ENCODE measurements around the gene CARTPT. TPM values are rescaled to one million over a fixed set of nuclear protein-coding genes. Genes with fewer than 3 reads are reported as not detected.

CARTPT gene
- total and polyA plus RNA-seq, 2 donors from 2014 or later = not detected

GRCh38 chr5:71680510-71680909 is 38.6 kb upstream of the CARTPT start:
- no peaks in the 10 kb centered on the region for H3K9me3 ChIP-seq (ENCODE audit: control insufficient read depth in 2 of 3, insufficient read depth in 1 of 3, low read length in 3 of 3)
- no peak overlapping the region for H3K4me3 ChIP-seq (ENCODE audit: low read length in 3 of 3)
- intact Hi-C loops (cut with DNase I) = no loop called here
- no peak for DNase-seq
- H3K36me3 ChIP-seq (ENCODE audit: control insufficient read depth in 2 of 3, insufficient read depth in 3 of 3, low read length in 3 of 3) = no peaks in the 10 kb centered on the region
- TF ChIP-seq, protein P1, sequence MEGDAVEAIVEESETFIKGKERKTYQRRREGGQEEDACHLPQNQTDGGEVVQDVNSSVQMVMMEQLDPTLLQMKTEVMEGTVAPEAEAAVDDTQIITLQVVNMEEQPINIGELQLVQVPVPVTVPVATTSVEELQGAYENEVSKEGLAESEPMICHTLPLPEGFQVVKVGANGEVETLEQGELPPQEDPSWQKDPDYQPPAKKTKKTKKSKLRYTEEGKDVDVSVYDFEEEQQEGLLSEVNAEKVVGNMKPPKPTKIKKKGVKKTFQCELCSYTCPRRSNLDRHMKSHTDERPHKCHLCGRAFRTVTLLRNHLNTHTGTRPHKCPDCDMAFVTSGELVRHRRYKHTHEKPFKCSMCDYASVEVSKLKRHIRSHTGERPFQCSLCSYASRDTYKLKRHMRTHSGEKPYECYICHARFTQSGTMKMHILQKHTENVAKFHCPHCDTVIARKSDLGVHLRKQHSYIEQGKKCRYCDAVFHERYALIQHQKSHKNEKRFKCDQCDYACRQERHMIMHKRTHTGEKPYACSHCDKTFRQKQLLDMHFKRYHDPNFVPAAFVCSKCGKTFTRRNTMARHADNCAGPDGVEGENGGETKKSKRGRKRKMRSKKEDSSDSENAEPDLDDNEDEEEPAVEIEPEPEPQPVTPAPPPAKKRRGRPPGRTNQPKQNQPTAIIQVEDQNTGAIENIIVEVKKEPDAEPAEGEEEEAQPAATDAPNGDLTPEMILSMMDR (IDR thresholded peaks at IDR 0.05; ENCODE audit: borderline replicate concordance, extremely low read depth, insufficient read depth) = no peak
- H3K4me1 ChIP-seq (ENCODE audit: control insufficient read depth in 2 of 3, insufficient read depth in 2 of 3, low read depth in 1 of 3, low read length in 3 of 3) = no peaks in the 10 kb centered on the region
- FAIRE-seq = no peak
- H3K9ac ChIP-seq (ENCODE audit: low read length in 3 of 3) = no peak overlapping the region
- H3K27me3 ChIP-seq (ENCODE audit: control insufficient read depth, insufficient read depth, low read length) = no peaks in the 10 kb centered on the region
- H3K27ac ChIP-seq (ENCODE audit: low read depth in 2 of 2, low read length in 2 of 2) = no peak overlapping the region

DNA sequence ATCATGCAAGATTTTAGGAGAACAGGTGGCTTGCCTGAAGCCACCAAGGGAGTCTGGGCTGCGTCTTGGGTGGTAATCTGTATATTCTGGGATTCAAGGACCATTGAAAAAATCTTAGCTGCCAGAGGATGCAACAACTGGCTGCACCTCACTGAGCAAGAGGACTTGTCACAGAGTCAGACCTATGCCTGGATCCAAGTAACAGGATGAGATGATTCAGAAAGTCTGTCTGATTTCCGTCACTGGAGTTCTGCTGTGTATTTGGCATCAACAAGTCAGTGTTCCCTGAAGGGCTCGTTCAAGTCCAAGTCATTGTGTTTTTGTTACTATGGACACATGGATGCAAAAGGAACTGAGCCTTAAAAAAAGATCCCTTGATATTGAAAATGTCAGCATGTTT is 37.8 kb upstream of the CARTPT start:
- no peak for FAIRE-seq
- DNase-seq = no peak
- Histone ChIP-seq H3K36me3 (ENCODE audit: control insufficient read depth in 2 of 3, insufficient read depth in 3 of 3, low read length in 3 of 3) (no peaks in the 10 kb centered on the region), H3K27me3 (ENCODE audit: control insufficient read depth, insufficient read depth, low read length) (no peaks in the 10 kb centered on the region), H3K9me3 (ENCODE audit: control insufficient read depth in 2 of 3, insufficient read depth in 1 of 3, low read length in 3 of 3) (no peaks in the 10 kb centered on the region), H3K9ac (ENCODE audit: low read length in 3 of 3) (no peak overlapping the region), H3K4me3 (ENCODE audit: low read length in 3 of 3) (no peak overlapping the region), H3K27ac (ENCODE audit: low read depth in 2 of 2, low read length in 2 of 2) (no peak overlapping the region), H3K4me1 (ENCODE audit: control insufficient read depth in 2 of 3, insufficient read depth in 2 of 3, low read depth in 1 of 3, low read length in 3 of 3) (no peaks in the 10 kb centered on the region)
- intact Hi-C loops (cut with DNase I) = no loop called here
- TF ChIP-seq, protein P1 (IDR thresholded peaks at IDR 0.05; ENCODE audit: borderline replicate concordance, extremely low read depth, insufficient read depth) = no peak

GRCh38 chr5:71684309-71684708 is 34.8 kb upstream of the CARTPT start:
- no peak for DNase-seq
- no peaks in the 10 kb centered on the region for H3K9me3 ChIP-seq (ENCODE audit: control insufficient read depth in 2 of 3, insufficient read depth in 1 of 3, low read length in 3 of 3)
- no peak overlapping the region for H3K4me3 ChIP-seq (ENCODE audit: low read length in 3 of 3)
- intact Hi-C loops (cut with DNase I) = no loop called here
- no peak overlapping the region for H3K27ac ChIP-seq (ENCODE audit: low read depth in 2 of 2, low read length in 2 of 2)
- H3K4me1 ChIP-seq (ENCODE audit: control insufficient read depth in 2 of 3, insufficient read depth in 2 of 3, low read depth in 1 of 3, low read length in 3 of 3) = no peaks in the 10 kb centered on the region
- TF ChIP-seq, protein P1 (IDR thresholded peaks at IDR 0.05; ENCODE audit: borderline replicate concordance, extremely low read depth, insufficient read depth) = no peak
- no peaks in the 10 kb centered on the region for H3K27me3 ChIP-seq (ENCODE audit: control insufficient read depth, insufficient read depth, low read length)
- H3K36me3 ChIP-seq (ENCODE audit: control insufficient read depth in 2 of 3, insufficient read depth in 3 of 3, low read length in 3 of 3) = no peaks in the 10 kb centered on the region
- H3K9ac ChIP-seq (ENCODE audit: low read length in 3 of 3) = no peak overlapping the region
- FAIRE-seq = no peak

GRCh38 chr5:71693828-71694427 is 25.1 kb upstream of the CARTPT start:
- no peaks in the 10 kb centered on the region for H3K9me3 ChIP-seq (ENCODE audit: control insufficient read depth in 2 of 3, insufficient read depth in 1 of 3, low read length in 3 of 3)
- peaks cover 0 to 2% (median 0%) of the 10 kb centered on the region in 3 donors for H3K4me1 ChIP-seq (ENCODE audit: control insufficient read depth in 2 of 3, insufficient read depth in 2 of 3, low read depth in 1 of 3, low read length in 3 of 3)
- no peak overlapping the region for H3K9ac ChIP-seq (ENCODE audit: low read length in 3 of 3)
- FAIRE-seq = no peak
- H3K36me3 ChIP-seq (ENCODE audit: control insufficient read depth in 2 of 3, insufficient read depth in 3 of 3, low read length in 3 of 3) = no peaks in the 10 kb centered on the region
- no peak overlapping the region for H3K27ac ChIP-seq (ENCODE audit: low read depth in 2 of 2, low read length in 2 of 2)
- DNase-seq = peak in 3 of 5 donors; percentile 24 to 50 (median 41)
- intact Hi-C loops (cut with DNase I) = no loop called here
- no peaks in the 10 kb centered on the region for H3K27me3 ChIP-seq (ENCODE audit: control insufficient read depth, insufficient read depth, low read length)
- TF ChIP-seq, protein P1 (IDR thresholded peaks at IDR 0.05; ENCODE audit: borderline replicate concordance, extremely low read depth, insufficient read depth) = no peak
- H3K4me3 ChIP-seq (ENCODE audit: low read length in 3 of 3) = no peak overlapping the region

Data from kidney (tissue), 14 donors.